Endothelial cell of umbilical vein (primary cell): ENCODE data around the gene TRERF1. TPM values are rescaled to one million over a fixed set of nuclear protein-coding genes. Genes with fewer than 3 reads are reported as not detected.

Source experiments
- BruUV-seq: library from RNA; stranded (reverse); fragments of 400-500 nt; replicated peaks from 2 replicates; lab custom pipeline; 2021; lab: Mats Ljungman, UMichigan
- CTCF ChIA-PET: fragments of 300-600, 350-600 bp; sonication (Branson Sonifier 250); formaldehyde crosslinking; loops from one replicate; lab custom pipeline; 2021; ENCODE audit warnings: antibody characterized with exemption, inconsistent platforms; lab: Charles Lee
- POLR2A ChIA-PET: fragments of 300-600, 350-600 bp; sonication (Branson Sonifier 250); formaldehyde crosslinking; loops from one replicate; lab custom pipeline; 2021; ENCODE audit warnings: antibody characterized with exemption, inconsistent platforms; lab: Charles Lee
- DNase-seq: peaks from one replicate; pipeline ENCODE4 v3.0.0-alpha.2; 2011; ENCODE audit warnings: low read depth, low spot score
- FAIRE-seq: peaks from 2 replicates; lab custom pipeline; 2011; peaks lifted over from hg19 to GRCh38; lab: Jason Lieb, UNC
- H2AFZ ChIP-seq: 2 replicates; pipeline ENCODE4 v1.6.0; 2012; ENCODE audit warnings: low read depth, low read length, control low read depth, inconsistent platforms
- H3K27ac ChIP-seq: 2 replicates; pipeline ENCODE4 v1.5.1; 2011; ENCODE audit warnings: low read depth, mild to moderate bottlenecking, control low read depth, low read length, moderate library complexity; ENCODE audit not compliant: insufficient read depth
- H3K27me3 ChIP-seq, 2 experiments: 2 replicates each; pipeline versions ENCODE4 v1.6.0 to v1.6.1; 2011; ENCODE audit warnings: low read length in 2 of 2, mixed read lengths in 1 of 2; ENCODE audit not compliant: control insufficient read depth in 2 of 2, insufficient read depth in 2 of 2
- H3K36me3 ChIP-seq, 2 experiments: 2 replicates in 1 of 2; 3 replicates in 1 of 2; pipeline ENCODE4 v1.5.1; 2011; ENCODE audit warnings: low read length in 2 of 2, mild to moderate bottlenecking in 1 of 2, moderate library complexity in 1 of 2; ENCODE audit not compliant: control insufficient read depth in 2 of 2, insufficient read depth in 2 of 2; ENCODE audit errors: extremely low read depth in 1 of 2
- H3K4me1 ChIP-seq: 3 replicates; pipeline ENCODE4 v1.5.1; 2011; ENCODE audit warnings: mild to moderate bottlenecking, low read length; ENCODE audit not compliant: control insufficient read depth, insufficient read depth; ENCODE audit errors: extremely low read depth
- H3K4me2 ChIP-seq: 2 replicates; pipeline ENCODE4 v1.6.1; 2011; ENCODE audit warnings: low read length, control low read depth, mixed read lengths; ENCODE audit not compliant: insufficient read depth
- H3K4me3 ChIP-seq, 3 experiments: fragments of 200-600 bp in 1 of 3; sonication (generic), shearing (Covaris generic) in 1 of 3; replicated peaks in 1 of 3; 2 replicates each; pipeline ENCODE4 v1.5.1; 2011 to 2016; ENCODE audit warnings: control low read depth in 3 of 3, low read length in 3 of 3, mild to moderate bottlenecking in 2 of 3, inconsistent platforms in 1 of 3, low read depth in 1 of 3, moderate library complexity in 1 of 3; ENCODE audit not compliant: insufficient read depth in 1 of 3
- H3K79me2 ChIP-seq: 2 replicates; pipeline ENCODE4 v1.6.0; 2012; ENCODE audit warnings: low read length, inconsistent platforms; ENCODE audit not compliant: control insufficient read depth, insufficient read depth
- H3K9ac ChIP-seq: replicated peaks from 2 replicates; pipeline ENCODE3; 2011; ENCODE audit warnings: low read length, control low read depth; ENCODE audit not compliant: insufficient read depth; ENCODE audit errors: extremely low read depth
- H3K9me1 ChIP-seq: replicated peaks from 3 replicates; pipeline ENCODE4 v1.6.0; 2011; ENCODE audit warnings: mild to moderate bottlenecking, low read length; ENCODE audit not compliant: control insufficient read depth, insufficient read depth; ENCODE audit errors: extremely low read depth
- H3K9me3 ChIP-seq: replicated peaks from 2 replicates; pipeline ENCODE4 v1.5.1; 2012; ENCODE audit warnings: low read length, inconsistent platforms; ENCODE audit not compliant: control insufficient read depth, insufficient read depth
- H4K20me1 ChIP-seq: replicated peaks from 2 replicates; pipeline ENCODE3; 2011; ENCODE audit warnings: mild to moderate bottlenecking, low read length; ENCODE audit not compliant: control insufficient read depth, insufficient read depth; ENCODE audit errors: extremely low read depth
- CTCF ChIP-seq, 2 donors: IDR thresholded peaks; 1 replicate in 1 of 2; 2 replicates in 1 of 2; pipeline ENCODE4 v1.5.1; 2011; ENCODE audit warnings: low read length in 2 of 2, mild to moderate bottlenecking in 2 of 2, moderate library complexity in 2 of 2, control low read depth in 1 of 2, inconsistent platforms in 1 of 2, low read depth in 1 of 2; ENCODE audit not compliant: insufficient read depth in 1 of 2; ENCODE audit errors: extremely low read depth in 1 of 2
- EZH2 ChIP-seq: IDR thresholded peaks from 2 replicates; pipeline ENCODE4 v1.6.1; 2012; ENCODE audit warnings: borderline replicate concordance, low read depth, mild to moderate bottlenecking, moderate library complexity, low read length, inconsistent platforms; ENCODE audit not compliant: severe bottlenecking
- FOS ChIP-seq: IDR thresholded peaks from 2 replicates; pipeline ENCODE4 v1.6.1; 2011; ENCODE audit warnings: mild to moderate bottlenecking, low read length, moderate library complexity, borderline replicate concordance; ENCODE audit not compliant: insufficient read depth
- GATA2 ChIP-seq: IDR thresholded peaks from 2 replicates; pipeline ENCODE4 v1.7.0; 2011; ENCODE audit warnings: low read depth, mild to moderate bottlenecking, moderate library complexity, mixed read lengths, low read length; ENCODE audit not compliant: insufficient read length, insufficient read depth
- JUN ChIP-seq: IDR thresholded peaks from 2 replicates; pipeline ENCODE4 v1.6.1; 2011; ENCODE audit warnings: borderline replicate concordance, low read depth; ENCODE audit not compliant: insufficient read length, insufficient read depth
- MAX ChIP-seq: IDR thresholded peaks from 2 replicates; pipeline ENCODE4 v1.6.1; 2011; ENCODE audit not compliant: insufficient read depth, insufficient read length
- MYC ChIP-seq: IDR thresholded peaks from one replicate; pipeline ENCODE4 v1.6.1; 2011; ENCODE audit warnings: mild to moderate bottlenecking, low read depth, low read length
- POLR2A ChIP-seq: IDR thresholded peaks from 2 replicates; pipeline ENCODE4 v1.6.1; 2012; ENCODE audit warnings: low read depth, mild to moderate bottlenecking, control low read depth, low read length
- POLR2AphosphoS5 ChIP-seq: IDR thresholded peaks from 2 replicates; pipeline ENCODE4 v1.6.1; 2012; ENCODE audit warnings: low read depth, mild to moderate bottlenecking, control low read depth, low read length, moderate library complexity; ENCODE audit not compliant: insufficient read depth
- dilution Hi-C: fragments of 300-500 bp; cut with MboI; formaldehyde crosslinking; loops from one replicate; pipeline ENCODE4 v1.15.0; 2019; ENCODE audit warnings: low sequenced_read_pairs; ENCODE audit not compliant: extremely low pct_ligation_motif_present
- intact Hi-C: fragments of 100-400 bp; cut with micrococcal nuclease; formaldehyde crosslinking; loops from one replicate; pipeline ENCODE4 v1.10.0; 2022
- polyA plus RNA-seq, 4 experiments: library from polyadenylated mRNA; depleted of rRNA in 3 of 4; stranded (reverse) in 3 of 4; unstranded in 1 of 4; fragments of >200 nt; gene quantifications; 2 replicates each; pipeline versions ENCODE4 v1.2.1 to v1.2.3, GENCODE V29; 2011 to 2012; ENCODE audit warnings: missing spikeins in 1 of 4
- total RNA-seq: library from RNA; stranded (reverse); gene quantifications from 2 replicates; pipeline ENCODE4 v1.2.3, GENCODE V29; 2021

The TRERF1 gene
- total and polyA plus RNA-seq, 2 donors (not counting 3 experiments of a cell fraction or from before 2014, with no cell fraction given): 0.73 to 5.5 TPM

- no peak for DNase-seq
- dilution Hi-C loops: no loop called here
- no peak overlapping the region for H3K27ac ChIP-seq
Measured at GRCh38 chr6:42313038-42313437, 138.7 kb downstream of the TRERF1 start.

GRCh38 chr6:42307141-42307470 lies 144.6 kb downstream of the TRERF1 start:
- intact Hi-C loops: no loop called here

More at GRCh38 chr6:42313038-42313437, 138.7 kb downstream of the TRERF1 start:
- Histone ChIP-seq H3K4me1 (peaks cover 21% of the 10 kb centered on the region), H4K20me1 (no peaks in the 10 kb centered on the region), H3K9me1 (no peaks in the 10 kb centered on the region), H3K9ac (no peak overlapping the region), H3K36me3 (no peaks in the 10 kb centered on the region), H3K79me2 (no peaks in the 10 kb centered on the region), H3K27me3 (no peaks in the 10 kb centered on the region), H2AFZ (no peak overlapping the region), H3K4me3 (no peak overlapping the region), H3K9me3 (no peaks in the 10 kb centered on the region), H3K4me2 (no peak overlapping the region)
- intact Hi-C loops: no loop called here
- CTCF ChIA-PET: interaction anchor here (1.6 to 2.4 kb wide), 2 partner anchors 235 kb away, joined by 4 to 12 read pairs; no protein-coding TSS in a partner anchor
- POLR2A ChIA-PET: no interaction called here
- TF ChIP-seq POLR2AphosphoS5 (no peak), JUN (no peak), MYC (no peak), POLR2A (no peak)
- no peak for FAIRE-seq
- BruUV-seq: no TSS peak

More at GRCh38 chr6:42307141-42307470, 144.6 kb downstream of the TRERF1 start:
- H3K4me3 ChIP-seq: no peak overlapping the region
- peaks cover 0 to 4% of the 10 kb centered on the region in 2 experiments for H3K27me3 ChIP-seq
- POLR2A ChIA-PET: no interaction called here
- CTCF ChIA-PET: interaction anchor here (0.5 to 3.8 kb wide), 3 partner anchors 70 to 240 kb away, joined by 3 to 62 read pairs (median 4); no protein-coding TSS in a partner anchor
- H3K9me3 ChIP-seq: no peaks in the 10 kb centered on the region
- FAIRE-seq (no peak), DNase-seq (no peak)
- no peak overlapping the region for H3K9ac ChIP-seq
- dilution Hi-C loops: no loop called here
- no peaks in the 10 kb centered on the region for H3K79me2 ChIP-seq
- no peaks in the 10 kb centered on the region for H3K4me1 ChIP-seq
- H3K4me2 ChIP-seq: no peak overlapping the region
- H2AFZ ChIP-seq: no peak overlapping the region
- no TSS peak for BruUV-seq
- H4K20me1 ChIP-seq: no peaks in the 10 kb centered on the region
- H3K9me1 ChIP-seq: no peaks in the 10 kb centered on the region
- no peaks in the 10 kb centered on the region for H3K36me3 ChIP-seq
- no peak overlapping the region for H3K27ac ChIP-seq
- no peak for TF ChIP-seq EZH2
- TF ChIP-seq CTCF (IDR thresholded peaks at IDR 0.05; ENCODE audit: extremely low read depth in 1 of 2, insufficient read depth in 1 of 2, low read depth in 1 of 2, low read length in 2 of 2): no peak
- no peak for TF ChIP-seq MYC
- no peak for TF ChIP-seq MAX
- TF ChIP-seq FOS: no peak
- no peak for TF ChIP-seq GATA2
- TF ChIP-seq JUN: no peak
- TF ChIP-seq POLR2A: no peak
- TF ChIP-seq POLR2AphosphoS5: no peak
